HG03159 (cell line): ENCODE results near the gene SOWAHB.

Source experiments
- ATAC-seq: cut with Tn5 transposase; IDR thresholded peaks from one replicate; pipeline ENCODE4 v1.9.1; 2021; ENCODE audit warnings: mild to moderate bottlenecking, moderate library complexity; ENCODE audit not compliant: unreplicated experiment

Gene SOWAHB, protein sequence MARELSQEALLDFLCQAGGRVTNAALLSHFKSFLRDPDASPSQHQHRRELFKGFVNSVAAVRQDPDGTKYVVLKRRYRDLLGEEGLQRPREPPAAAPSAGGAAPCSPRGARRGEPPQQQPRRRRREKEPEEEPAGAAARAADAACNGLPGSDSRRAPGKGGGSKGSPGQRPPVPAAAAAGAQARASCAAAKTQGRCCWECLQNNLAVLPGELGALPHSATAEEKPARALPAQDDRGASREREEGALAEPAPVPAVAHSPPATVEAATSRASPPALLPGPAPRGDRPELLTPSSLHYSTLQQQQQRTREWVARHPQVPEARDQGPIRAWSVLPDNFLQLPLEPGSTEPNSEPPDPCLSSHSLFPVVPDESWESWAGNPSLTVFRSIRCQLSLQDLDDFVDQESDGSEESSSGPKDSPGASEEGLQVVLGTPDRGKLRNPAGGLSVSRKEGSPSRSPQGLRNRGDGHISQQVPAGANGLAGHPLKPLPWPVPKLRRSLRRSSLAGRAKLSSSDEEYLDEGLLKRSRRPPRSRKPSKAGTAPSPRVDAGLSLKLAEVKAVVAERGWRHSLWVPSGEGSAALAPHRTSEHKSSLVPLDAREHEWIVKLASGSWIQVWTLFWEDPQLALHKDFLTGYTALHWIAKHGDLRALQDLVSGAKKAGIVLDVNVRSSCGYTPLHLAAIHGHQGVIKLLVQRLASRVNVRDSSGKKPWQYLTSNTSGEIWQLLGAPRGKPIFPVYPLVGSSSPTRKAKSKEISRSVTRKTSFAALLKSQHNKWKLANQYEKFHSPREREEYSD

DNA sequence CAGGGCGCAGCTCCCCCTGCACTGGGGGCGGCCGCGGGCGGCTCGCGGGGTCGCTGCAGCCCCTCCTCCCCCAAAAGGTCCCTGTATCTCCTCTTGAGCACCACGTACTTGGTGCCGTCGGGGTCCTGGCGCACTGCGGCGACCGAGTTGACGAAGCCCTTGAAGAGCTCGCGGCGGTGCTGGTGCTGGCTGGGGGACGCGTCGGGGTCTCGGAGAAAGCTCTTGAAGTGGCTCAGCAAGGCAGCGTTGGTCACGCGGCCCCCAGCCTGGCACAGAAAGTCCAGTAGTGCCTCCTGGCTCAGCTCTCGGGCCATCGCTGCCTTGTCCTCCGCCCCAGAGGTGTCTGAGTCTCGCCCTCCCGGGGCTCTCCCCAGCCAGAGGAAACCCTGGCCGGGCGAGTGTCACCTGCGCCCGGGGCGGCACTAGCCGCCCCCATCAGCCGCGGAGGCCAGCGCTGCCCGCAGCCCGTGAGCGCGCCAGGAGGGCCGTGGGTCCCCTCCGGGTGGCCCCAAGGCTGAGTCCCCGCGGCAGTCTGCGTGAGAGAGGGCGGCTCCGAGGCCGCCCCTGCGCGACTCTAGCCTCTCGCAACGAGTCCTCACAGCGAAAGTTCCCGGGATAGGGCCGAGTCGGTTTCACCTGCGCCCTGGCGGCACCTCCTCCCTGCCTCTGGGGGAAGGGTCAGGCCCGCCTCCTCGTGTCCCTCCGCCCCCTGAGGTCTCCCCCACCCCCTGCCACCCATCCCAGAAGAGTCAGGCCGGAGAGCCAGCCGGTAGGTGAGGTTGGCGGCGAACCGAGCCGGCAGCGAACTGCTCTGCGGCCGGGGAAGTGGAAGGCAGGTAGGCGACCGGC, at the start of gene SOWAHB:
Gene SOWAHB (minus strand): TSS at position 609 of the 849 bp plus-strand sequence. CDS start 295 bp downstream, at position 314.
- ATAC-seq, result no peak

DNA sequence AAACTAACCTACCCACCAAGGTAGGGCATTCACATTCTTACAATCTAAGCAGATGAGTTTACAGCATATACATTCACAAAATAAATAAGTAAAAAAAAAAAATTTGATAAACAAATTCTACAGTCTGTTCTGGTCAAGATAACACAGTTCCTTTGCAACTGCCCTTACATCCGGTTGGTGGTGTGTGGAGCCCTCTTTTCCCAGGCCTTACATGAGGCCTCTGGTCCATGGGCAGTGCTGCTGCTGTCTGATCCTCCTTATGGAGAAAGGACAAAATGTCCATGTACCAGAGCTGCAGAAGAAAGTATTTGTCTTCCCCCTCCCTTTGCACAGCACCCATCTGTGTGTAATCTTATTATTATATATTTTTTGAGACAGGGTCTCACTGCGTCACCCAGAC, 49.4 kb upstream of the SOWAHB start:
- no peak for ATAC-seq

DNA sequence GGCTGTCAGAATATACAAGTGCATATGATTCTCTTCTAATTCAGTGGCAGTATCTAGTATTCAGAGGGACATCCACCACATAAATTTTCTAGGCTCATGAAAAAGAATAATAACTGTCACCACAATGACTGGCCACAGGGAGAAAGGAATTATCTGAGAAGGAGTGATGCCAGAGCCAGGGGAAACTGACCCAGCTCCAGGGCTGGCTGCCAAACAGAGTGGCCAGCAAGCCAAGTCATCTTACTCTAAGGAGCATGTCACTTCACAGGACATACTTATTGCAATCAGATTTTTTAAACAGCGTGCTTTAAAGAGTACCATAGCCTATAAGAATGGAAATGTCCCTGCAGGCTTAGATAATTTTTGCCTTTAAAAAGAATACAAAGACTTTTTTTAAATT, 45.8 kb upstream of the SOWAHB start:
- ATAC-seq, result no peak

DNA sequence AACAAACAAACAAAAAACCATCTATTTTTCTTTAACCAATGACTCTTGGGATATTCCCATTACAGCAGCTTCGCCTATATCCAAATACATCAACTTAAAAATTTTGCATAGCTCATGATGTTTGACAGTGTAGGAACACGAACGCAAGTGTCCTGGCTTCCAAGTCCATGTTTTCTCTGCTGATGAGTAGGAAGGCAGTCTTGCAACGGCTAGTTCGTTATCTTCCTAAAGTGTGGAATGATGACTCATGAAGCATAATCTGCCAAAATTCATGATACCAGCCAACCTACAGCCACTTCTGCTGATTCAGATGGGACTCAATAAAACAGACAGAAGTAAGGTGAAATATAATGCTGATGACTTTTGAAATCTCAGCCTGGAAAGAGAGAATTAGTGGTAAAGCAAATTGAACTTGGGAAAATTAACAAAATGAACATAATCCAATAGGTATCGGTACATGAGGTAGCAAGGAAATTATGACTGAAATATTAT, 45.2 kb upstream of the SOWAHB start:
- ATAC-seq, result no peak

DNA sequence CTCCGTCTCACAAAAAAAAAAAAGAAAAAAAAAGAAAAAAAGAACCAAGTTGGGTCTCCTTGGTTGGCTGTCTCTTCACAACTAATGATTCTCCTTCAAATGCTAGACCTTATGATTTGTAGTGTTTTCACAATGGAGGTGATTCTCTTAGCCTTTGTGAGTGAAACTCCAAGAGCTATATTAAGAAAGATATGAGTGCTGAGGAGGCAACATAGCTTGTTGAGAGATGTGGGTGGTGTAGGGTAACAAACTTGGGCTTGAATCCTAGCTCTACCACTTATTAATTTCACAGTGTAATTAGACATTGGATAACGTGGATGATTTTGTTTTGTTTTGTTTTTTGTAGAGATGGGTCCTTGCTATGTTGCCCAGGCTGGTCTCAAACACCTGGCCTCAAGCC, 41.2 kb upstream of the SOWAHB start:
- ATAC-seq, result no peak

DNA sequence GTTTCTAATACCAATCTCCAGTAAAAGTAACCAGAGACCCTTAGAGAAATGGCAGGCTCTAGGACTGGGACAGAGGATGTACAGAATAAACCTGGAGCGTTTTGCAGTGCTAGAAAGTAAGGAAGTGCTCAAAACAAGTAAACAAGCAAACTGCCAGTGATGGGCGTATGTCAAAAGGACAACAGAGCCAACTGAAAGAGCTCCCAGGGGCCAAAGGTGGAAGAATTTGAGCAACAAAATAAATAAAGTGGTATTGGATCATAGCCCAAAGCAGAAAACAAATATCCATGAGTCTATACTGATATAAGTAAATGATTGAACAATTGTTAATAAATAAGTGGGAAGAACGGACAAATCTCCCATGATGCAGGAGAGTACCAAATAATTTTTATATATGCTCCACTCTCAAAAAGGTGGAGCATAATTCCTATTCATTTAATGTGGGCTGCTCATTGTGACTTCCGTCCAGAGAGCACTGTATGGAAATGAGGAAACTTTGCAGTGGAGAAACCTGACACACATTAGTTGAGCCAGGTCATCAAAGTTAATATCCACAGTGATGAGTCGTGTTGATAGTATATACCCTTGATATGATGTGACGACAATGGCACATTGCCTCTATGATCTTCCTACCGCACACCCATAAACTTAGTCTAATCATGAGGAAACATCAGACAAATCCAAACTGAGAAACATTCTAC, 33.8 kb upstream of the SOWAHB start:
- no peak for ATAC-seq

DNA sequence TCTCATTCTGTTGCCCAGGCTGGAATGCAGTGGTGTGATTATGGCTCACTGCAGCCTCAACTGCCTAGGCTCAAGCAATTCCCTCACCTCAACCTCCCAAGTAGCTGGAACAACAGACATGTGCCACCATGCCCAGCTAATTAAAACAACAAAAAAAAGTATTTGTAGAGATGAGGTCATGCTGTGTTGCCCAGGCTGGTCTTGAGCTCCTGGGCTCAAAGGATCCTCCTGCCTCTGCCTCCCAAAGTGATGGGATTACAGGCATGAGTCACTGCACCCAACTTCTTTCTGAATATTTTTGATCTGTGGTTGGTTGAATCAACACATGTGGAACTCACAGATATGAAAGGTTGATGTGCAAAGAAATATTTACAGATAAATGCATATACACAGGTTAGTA, 33.1 kb upstream of the SOWAHB start:
- no peak for ATAC-seq

DNA sequence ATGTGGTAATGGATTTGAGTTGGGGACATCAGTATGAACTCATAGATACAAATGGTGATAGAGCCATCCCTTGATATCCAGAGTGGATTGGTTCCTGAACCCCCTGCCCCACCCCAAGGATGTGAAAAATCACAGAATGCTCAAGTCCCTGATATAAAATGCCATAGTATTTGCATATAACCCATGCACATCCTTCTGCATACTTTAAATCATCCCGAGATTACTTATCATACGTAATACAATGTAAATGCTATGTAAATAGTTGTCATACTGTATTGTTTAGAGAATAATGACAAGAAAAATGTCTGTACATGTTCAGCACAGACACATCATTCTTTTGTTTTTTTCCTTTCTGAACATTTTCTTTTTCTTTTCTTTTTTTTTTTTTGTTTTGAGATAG, 32.7 kb upstream of the SOWAHB start:
- ATAC-seq, result no peak

DNA sequence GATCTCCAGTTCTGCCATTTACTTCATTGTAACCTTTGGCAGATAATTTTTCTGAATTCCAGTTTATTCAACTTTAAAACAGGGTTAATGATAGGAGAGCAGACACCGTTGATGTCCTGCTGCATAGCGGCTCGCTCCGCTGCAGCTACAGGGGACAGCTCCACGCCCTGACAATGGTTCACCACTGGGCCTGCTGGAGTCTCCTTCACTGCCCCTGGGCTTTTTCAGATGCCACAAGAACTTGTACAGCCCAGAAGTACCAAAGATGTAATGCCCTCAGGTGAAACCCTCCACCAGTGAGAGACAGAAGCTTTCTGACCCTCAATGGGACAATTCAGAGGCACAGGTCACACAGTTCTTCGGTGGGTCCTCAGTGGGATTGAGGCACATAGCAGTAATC, 28.9 kb upstream of the SOWAHB start:
- no peak for ATAC-seq

DNA sequence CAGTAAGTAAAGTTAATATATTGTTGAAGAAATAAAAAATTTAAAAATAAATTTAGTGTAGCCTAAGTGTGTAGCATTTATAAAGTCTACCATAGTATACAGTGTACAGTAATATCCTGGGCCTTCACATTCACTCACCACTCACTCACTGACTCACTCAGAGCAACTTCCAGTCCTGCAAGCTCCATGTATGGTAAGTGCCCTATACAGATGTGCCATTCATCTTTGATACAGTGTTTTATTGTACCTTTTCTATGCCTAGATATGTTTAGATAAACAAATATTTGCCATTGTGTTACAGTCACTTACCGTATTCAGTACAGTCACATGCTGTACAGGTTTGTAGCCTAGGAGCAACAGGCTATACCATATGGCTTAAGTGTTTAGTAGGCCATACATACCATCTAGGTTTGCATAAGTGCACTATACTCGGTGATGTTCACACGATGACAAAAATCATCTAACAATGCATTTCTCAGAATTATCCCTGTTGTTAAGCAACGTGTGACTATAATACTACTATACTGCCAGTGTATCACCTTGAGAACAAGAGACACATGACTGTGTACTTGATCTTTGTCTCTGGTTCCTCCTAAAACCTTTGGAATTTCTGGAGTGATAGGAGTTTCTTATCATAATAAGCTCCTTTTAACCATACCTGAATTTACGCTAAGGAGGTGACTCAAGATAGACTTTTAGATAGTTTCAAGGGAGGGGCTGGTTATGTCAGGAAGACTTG, 25.8 kb upstream of the SOWAHB start:
- no peak for ATAC-seq

DNA sequence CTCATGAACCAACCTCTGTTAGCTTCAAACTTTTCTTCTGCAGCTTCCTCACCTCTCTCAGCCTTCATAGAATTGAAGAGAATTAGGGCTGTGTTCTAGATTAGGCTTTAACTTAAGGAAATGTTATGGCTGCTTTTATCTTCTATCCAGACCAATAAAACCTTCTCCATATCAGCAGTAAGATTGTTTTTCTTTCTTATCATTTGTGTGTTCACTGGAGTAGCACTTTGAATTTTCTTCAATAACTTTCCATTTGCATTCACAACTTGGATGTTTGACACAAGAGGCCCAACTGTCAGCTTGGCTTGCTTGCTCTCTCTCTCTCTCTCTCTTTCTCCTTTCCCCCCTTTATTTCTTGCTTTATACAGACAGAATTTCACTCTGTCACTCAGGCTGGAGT, 22.8 kb upstream of the SOWAHB start:
- ATAC-seq, result no peak

DNA sequence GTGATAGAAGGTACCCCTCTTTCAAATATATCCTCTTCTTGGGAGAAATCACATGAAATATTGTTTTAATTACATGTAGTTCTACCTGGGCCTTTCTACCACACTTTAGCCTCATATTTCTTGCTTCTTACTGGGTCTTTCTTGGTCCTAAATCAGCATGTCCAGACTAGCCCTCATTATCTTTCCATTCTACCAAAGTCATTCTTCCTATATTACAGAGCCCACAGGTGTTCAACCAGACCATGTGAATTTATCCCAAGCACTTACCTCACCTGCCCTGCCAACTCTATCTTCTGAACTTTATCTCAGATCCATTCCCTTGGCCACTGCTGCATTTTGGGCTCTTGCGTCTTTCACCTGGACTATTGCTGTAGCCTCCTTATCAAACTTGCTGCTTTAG, 11.8 kb upstream of the SOWAHB start:
- no peak for ATAC-seq

DNA sequence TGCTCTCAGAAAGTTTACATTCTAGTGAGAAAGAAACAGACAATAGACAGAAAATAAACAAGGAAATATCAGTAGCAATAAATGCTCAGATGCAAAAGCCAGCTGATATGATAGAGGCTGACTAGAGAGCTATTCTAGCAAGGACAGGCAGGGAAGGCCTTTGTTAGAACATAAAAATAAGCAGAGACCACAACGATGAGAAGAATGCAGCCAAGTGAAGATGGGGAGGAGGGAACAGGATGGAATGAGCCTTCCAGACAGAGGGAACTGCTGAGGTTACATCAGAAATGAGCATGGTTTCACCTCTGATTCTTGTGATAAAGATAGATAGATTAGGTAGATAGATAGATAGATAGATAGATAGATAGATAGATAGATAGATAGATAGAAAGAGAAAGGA, 7.6 kb upstream of the SOWAHB start:
- ATAC-seq, result no peak

DNA sequence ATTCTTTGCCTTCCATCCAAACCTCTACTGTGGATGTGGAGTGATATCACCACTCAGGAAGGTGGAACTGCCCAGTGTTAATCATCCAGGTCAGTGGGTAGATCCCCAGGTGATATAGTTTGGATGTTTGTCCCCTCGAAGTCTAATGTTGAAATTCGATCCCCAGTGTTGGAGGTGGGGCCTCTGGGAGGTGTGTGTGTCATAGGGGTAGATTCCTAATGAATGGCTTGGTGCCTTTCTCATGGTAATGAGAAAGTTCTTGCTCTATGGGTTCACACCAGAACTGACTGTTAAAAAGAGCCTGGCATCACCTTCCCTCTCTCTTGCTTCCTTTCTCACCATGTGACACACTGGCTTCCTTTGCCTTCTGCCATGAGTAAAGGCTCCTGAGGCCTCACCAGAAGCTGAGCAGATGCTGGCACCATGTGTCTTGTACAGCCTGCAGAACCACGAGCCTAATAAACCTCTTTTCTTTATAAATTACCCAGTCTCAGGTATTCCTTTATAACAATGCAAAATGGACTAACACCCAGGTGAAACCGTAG, 6.8 kb upstream of the SOWAHB start:
- no peak for ATAC-seq

DNA sequence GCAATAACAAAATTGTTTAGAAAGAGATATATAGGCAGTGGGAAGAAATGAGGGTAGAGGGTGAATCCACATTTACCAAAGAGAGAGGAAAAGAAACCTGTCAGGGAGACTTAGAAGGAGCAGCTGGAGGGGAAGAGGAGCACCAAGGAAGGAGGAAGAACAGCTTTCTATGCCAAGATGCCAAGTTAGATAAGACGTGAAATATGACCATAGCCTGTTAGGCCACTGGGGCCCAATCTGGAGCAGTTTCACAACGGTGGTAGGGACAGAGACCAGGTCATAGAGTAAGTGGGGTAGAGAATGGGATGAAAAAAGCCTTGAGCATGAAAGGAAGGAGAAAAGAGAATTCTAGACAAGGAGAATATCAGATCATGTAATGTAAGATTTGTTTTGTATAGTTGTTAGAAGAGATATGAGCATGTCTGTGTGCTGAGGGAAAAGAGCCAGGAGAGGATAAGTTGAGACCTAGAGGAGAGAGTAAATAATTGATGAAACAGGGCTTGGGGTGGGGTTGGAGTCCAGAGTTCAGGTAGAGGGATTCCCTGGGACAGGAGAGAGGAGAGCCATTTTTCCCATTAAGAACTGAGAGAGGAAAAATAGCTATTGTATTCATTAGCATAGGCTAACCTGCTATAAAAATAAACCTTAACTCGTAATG, 4.4 kb upstream of the SOWAHB start:
- no peak for ATAC-seq

DNA sequence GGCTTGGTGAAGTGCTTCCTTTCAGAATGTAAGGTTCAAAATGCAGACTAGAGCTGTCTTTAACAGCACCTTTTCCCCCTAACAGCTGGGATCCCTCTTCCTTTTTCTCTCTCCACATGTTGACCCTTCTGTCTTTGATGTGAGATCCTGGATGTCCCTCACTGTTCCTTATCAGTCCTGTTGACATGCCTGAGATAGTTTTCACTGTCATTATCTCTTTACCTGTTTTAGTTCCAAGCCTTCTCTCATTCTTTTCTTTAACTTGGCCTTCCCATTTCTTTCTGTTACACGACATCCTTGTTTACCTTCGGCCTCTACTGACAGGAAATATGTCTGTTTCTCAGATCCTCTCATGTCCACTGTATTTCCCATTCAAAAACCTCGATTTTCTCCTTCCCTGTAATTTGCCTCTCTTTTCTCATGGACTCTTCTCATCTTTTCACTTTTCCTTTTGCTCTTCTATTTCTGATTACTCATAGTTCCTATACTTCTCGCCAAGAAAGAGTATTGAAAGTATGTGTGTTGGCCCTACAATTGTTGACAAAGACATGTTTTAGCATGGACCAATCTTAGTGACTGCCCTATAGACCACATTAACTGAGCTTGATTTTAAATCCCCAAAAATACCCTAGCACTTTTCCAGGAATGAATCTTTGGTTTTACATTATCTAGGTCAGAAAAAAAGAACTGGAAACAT, 1.2 kb upstream of the SOWAHB start:
- ATAC-seq, result no peak

DNA sequence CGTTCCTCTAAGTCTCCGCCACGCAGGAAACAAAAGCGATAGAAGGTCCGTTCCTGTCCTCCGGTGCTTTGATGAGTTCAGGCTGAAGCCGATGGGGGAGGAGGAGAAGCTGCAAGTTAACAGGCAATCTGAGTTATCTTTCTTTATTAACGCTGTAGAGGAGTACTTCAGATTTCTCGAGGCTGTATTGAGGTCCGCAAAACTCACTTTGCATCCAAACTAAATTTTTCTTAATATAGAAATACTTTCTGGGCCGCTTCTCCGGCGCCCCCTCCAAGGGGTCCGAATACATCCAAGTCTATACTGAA, 395 bp upstream of the SOWAHB start:
- no peak for ATAC-seq

DNA sequence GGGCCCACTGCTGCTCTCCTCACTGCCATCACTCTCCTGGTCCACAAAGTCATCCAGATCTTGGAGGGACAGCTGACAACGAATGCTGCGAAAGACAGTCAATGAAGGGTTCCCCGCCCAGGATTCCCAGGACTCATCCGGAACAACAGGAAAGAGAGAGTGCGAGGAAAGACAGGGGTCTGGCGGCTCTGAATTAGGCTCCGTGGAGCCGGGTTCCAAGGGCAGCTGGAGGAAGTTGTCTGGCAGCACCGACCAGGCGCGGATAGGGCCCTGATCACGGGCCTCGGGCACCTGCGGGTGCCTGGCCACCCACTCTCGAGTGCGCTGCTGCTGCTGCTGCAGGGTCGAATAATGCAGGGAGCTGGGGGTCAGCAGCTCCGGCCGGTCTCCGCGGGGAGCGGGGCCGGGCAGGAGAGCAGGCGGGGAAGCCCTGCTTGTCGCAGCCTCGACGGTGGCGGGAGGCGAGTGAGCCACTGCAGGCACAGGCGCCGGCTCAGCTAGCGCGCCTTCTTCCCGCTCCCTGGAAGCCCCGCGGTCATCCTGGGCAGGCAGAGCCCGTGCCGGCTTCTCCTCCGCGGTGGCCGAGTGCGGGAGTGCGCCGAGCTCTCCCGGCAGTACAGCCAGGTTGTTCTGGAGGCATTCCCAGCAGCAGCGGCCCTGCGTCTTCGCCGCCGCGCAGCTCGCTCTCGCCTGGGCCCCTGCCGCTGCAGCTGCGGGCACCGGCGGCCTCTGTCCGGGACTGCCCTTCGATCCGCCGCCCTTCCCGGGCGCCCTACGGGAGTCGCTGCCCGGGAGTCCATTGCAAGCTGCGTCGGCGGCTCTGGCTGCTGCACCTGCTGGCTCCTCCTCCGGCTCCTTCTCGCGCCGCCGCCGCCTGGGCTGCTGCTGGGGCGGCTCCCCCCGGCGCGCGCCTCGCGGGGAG, 1.1 kb downstream of the SOWAHB start:
- no peak for ATAC-seq
